GM18517 (cell line): Measurements from ENCODE around the gene DMPK.

Source experiments
- ATAC-seq: cut with Tn5 transposase; IDR thresholded peaks from one replicate; pipeline ENCODE4 v1.9.1; 2021; ENCODE audit warnings: mild to moderate bottlenecking, moderate library complexity; ENCODE audit not compliant: unreplicated experiment

DMPK gene

GRCh38 chr19:45789035-45789786 lies 6.9 kb upstream of the DMPK start:
- no peak for ATAC-seq

DNA sequence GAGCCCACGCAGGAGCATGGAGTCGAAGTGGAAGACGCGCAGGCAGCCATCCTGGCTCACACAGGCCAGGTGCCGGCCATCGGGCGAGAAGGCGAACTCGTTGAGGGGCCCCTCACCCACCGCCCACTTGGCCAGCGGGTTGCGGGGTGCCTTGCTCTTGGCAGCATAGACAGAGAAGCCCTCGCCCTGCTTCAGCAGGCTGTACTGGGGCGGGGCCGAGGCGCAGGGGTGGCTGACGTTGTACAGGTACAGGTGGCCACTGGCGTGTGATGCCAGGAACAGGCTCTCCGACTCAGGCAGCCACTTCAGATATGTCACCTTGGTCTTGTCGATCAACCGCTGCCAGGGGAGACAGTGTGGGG lies 4.2 kb upstream of the DMPK start:
- no peak for ATAC-seq

- ATAC-seq: no peak
Observed at GRCh38 chr19:45785781-45786532, 3.7 kb upstream of the DMPK start.

GRCh38 chr19:45785097-45785496 lies 2.8 kb upstream of the DMPK start:
- ATAC-seq: no peak

DNA sequence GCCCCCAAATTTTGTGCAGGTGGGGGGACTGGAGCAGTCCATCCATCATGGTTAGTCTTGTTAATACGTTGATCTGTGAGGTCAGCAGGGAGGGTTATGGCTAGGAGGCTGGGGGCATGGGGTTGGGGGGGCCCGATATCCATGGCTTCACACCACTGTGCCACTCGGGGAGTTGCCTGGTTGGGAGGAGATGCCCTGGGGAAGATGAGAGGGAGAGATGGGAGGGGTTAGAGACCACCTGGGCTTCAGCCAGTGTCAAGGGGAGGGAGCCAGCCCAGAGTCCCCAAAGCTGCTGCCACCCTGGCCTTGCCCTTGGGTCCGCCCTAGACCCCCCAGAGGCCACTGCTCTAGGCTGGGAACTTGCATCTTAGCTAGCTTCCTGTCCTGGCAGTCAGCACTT lies 1.8 kb upstream of the DMPK start:
- ATAC-seq: no peak

GRCh38 chr19:45782820-45783785 lies 813 bp upstream of the DMPK start:
- ATAC-seq: no peak

GRCh38 chr19:45781214-45782161 lies 802 bp downstream of the DMPK start:
- no peak for ATAC-seq

GRCh38 chr19:45780448-45781213 lies 1.7 kb downstream of the DMPK start:
- no peak for ATAC-seq

DNA sequence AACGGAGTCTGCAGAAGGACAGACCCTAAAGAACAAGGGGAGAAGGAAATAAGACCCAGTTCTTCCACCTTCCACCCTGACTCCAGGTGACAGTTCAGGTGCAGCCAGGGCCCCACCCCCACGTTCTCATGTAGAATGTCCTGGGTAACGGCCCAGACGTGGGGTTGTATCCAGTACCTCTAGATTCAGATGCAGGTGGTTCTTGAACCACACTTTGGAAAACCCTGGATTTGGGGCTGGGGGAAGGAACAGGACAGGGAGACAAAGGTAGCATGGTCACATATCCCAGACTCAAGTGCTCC lies 2.2 kb downstream of the DMPK start:
- ATAC-seq: no peak

- ATAC-seq: no peak
Observed at GRCh38 chr19:45779231-45780145, 2.8 kb downstream of the DMPK start.

DNA sequence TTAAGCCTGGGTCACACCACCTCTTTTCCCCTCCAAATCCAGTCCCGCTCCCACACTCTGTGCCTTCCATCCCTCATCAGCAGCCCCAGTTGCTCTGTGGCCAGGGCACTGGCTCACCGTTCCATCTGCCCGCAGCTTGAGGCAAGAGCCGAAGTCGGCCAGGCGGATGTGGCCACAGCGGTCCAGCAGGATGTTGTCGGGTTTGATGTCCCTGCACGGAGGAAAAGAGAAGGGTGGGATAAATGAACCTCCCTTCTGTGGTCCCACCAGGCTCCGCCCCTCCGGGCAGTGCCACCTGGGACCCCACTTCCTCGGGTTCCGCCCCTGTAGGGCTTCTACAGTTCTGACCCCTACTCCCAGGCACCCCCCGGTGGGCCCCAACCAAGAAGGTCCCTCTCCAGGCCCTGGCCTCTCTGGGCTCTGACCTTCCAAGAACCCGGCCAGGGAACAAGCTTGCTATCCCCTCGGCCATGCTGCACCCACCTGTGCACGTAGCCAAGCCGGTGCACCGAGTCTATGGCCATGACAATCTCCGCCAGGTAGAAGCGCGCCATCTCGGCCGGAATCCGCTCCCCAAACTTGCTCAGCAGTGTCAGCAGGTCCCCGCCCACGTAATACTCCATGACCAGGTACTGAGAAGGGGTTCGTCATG lies 4.2 kb downstream of the DMPK start:
- ATAC-seq: no peak

DNA sequence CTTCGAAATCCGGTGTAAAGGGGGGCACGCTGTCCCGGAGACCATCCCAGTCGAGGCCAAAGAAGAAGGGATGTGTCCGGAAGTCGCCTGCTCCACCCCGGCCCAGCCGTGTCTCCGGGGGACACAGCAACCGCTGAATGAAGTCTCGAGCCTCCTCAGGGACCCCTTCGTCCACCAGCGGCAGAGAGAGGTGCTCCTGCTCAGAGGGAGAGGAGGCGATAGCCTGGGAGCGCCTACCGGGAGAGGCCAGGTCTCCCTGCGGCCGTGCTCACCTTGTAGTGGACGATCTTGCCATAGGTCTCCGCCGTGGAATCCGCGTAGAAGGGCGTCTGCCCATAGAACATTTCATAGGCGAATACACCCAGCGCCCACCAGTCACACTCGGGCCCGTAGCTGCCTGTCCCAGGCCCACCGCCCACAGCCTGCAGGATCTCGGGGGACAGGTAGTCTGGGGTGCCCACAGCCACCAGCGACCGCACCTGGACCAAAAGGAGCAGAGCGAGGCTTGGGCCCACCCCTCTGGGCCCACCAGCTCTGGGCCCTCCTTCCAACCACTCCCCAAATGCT lies 4.8 kb downstream of the DMPK start:
- no peak for ATAC-seq

DNA sequence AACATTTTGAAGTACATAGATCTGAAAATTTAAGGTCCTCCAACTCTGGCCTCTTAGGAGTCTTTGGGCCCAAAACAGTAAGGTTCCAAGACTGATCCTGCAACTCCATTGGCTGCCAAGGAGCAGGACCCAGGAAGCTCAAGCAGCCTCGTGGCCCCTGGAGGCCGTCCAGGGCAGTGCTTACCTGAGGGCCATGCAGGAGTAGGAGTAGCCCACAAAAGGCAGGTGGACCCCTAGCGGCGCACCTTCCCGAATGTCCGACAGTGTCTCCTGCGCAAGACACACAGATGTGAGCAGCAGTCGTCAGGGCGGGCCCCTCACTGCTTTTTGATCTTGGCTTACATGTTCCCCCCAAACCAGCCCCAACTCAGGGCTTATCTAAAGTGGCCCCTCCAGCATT lies 7.5 kb downstream of the DMPK start:
- no peak for ATAC-seq

DNA sequence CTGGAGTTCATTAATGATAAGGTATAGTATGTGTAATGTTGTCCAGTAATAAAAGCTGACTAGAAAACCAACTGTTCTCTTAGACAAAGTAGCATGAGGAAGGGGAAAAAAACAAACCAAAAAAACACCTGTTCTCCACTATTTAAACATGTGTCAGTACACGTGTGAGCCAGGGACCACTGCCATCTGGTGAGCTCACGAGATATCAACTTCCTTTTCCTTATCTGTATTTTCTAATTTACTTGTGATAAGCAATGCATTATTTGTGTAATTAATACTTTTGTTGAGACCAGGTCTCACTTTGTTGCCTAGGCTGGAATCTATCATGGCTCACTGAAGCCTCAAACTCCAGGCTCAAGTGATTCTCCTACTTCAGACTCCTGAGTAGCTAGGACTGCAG lies 8.9 kb downstream of the DMPK start:
- no peak for ATAC-seq

GRCh38 chr19:45772912-45773311 lies 9.4 kb downstream of the DMPK start:
- ATAC-seq: no peak

DNA sequence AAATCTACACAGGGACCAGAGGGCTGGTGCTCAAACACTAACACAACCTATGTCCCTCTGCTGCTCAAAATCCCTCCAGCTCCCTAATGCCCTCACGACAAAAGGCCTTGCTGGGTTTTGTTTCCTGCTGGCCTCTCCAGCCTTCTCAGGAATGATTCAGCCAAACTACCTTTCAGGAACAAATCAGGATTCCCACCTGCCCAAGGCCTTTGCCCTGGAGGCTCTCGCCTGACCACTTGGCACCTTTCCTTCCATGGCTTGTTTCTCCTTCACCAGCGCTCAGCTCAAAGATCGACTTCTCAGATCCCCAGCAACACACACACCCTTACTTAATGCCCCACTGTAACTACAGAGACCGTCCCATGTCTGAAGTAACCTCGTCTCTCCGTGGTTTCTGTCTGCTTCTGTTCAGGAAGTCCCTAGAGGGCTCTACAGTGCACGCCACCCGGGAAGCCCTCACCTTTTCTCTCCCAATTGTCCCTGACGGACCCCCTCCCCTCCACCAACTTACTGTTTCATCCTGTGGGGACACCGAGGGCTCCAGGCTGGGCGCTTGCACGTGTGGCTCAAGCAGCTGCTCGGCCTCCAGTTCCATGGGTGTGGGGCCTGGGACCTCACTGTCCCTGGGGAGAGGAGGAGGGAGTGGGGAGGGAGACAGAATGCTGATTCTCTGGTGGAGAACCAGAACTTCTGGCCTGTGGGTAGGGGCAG lies 10.0 kb downstream of the DMPK start:
- no peak for ATAC-seq

DNA sequence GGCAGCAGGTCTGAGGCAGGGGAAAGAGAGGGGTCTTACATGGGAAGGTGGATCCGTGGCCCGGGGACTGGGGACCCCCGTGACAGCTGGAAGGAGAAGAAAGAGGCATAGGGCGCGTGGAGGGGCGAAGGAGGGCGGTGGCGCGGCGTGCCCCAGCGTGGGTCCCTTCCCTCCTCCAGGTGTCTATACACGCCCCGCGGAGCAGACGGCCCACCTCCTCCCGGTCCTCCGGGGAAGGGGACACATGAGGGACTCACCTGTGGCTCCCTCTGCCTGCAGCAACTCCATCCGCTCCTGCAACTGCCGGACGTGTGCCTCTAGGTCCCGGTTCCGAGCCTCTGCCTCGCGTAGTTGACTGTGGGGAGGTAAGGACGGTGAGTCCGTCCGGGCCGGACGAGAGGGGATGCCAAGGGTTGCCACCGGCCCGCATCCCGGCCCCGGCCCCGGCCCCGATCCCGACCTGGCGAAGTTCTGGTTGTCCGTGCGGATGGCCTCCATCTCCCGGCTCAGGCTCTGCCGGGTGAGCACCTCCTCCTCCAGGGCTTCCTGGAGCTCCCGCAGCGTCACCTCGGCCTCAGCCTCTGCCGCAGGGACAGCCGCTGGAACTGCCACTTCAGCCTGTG lies 10.9 kb downstream of the DMPK start:
- ATAC-seq: no peak
